Adrenal gland (tissue), 12 donors: Measurements from ENCODE around the gene DCTD. TPM values are rescaled to one million over a fixed set of nuclear protein-coding genes. Genes with fewer than 3 reads are reported as not detected.

Experiments
- DNase-seq, 7 donors: peaks; one replicate each; pipeline ENCODE4 v3.0.0-alpha.2; 2019 to 2020
- H3K27ac ChIP-seq, 5 donors: fragments of 200-600 bp; sonication (generic) in 4 of 5; 1 replicate in 3 of 5; 2 replicates in 2 of 5; pipeline versions ENCODE4 v1.5.1 to v1.8.0; 2016 to 2020; ENCODE audit warnings: mild to moderate bottlenecking in 1 of 5
- H3K27me3 ChIP-seq: fragments of 200-600 bp; 2 replicates; pipeline ENCODE4 v1.8.0; 2021
- H3K36me3 ChIP-seq, 2 donors: fragments of 200-600 bp; replicated peaks in 1 of 2; 1 replicate in 1 of 2; 2 replicates in 1 of 2; pipeline versions ENCODE4 v1.5.1 to v1.8.0; 2018 to 2022
- H3K4me1 ChIP-seq, 2 donors: fragments of 200-600 bp; replicated peaks in 1 of 2; 1 replicate in 1 of 2; 2 replicates in 1 of 2; pipeline versions ENCODE4 v1.5.1 to v1.8.0; 2018 to 2021
- H3K4me3 ChIP-seq, 4 donors: fragments of 200-600 bp; sonication (generic) in 3 of 4; one replicate each; pipeline ENCODE4 v1.5.1; 2016 to 2018
- H3K9me3 ChIP-seq, 3 donors: fragments of 200-600 bp; sonication (generic) in 1 of 3; replicated peaks in 1 of 3; 1 replicate in 2 of 3; 2 replicates in 1 of 3; pipeline versions ENCODE4 v1.5.1 to v1.8.0; 2016 to 2021
- POLR2A ChIP-seq, 2 donors: fragments of 450-650 bp; IDR thresholded peaks; one replicate each; pipeline ENCODE4 v1.6.1; 2017; ENCODE audit warnings: antibody characterized with exemption in 2 of 2, mild to moderate bottlenecking in 2 of 2, moderate library complexity in 1 of 2
- WGBS, 4 donors: extraction: QIAGEN DNeasy Blood & Tissue Kit in 2 of 4; methylation state at CpG; one replicate each; pipeline versions ENCODE4 v1.1.5 to v1.1.7; 2013 to 2017; 5-methylcytosine and 5-hydroxymethylcytosine counted together
- intact Hi-C, 2 donors: fragments of 100-400 bp; cut with DNase I; formaldehyde crosslinking; loops; one replicate each; pipeline versions ENCODE4 v1.14.1 to v1.15.0; 2022 to 2023
- polyA plus RNA-seq, 3 donors: library from polyadenylated mRNA; stranded (reverse); fragments of 200-250 nt in 2 of 3; fragments of 350-450 nt in 1 of 3; fragmentation: Illumina TruSeq in 1 of 3; extraction: RNeasy Lipid Tissue Mini Kit (QIAGEN cat#74804) in 1 of 3; gene quantifications; one replicate each; pipeline ENCODE4 v1.2.3, GENCODE V29; 2013 to 2014
- total RNA-seq, 9 donors: library from RNA; depleted of rRNA in 4 of 9; stranded (reverse); fragments of >200 nt in 4 of 9; fragments of 120-200 nt in 1 of 9; fragmentation: NEBNext Ultra II Directional in 1 of 9; extraction: Animal tissue kit (Norgen Biotek cat#: 25700) in 1 of 9; gene quantifications; one replicate each; pipeline versions ENCODE4 v1.1.0 to v1.2.4, GENCODE V29; 2013 to 2023
- TF ChIP-seq, protein P1 (sequence below), 6 experiments: fragments of 450-650 bp in 4 of 6; fragments of 200-600 bp in 2 of 6; sonication (generic) in 1 of 6; IDR thresholded peaks; 1 replicate in 5 of 6; 2 replicates in 1 of 6; pipeline versions ENCODE4 v1.5.1 to v1.8.0; 2016 to 2021; ENCODE audit warnings: antibody characterized with exemption in 6 of 6, mild to moderate bottlenecking in 2 of 6, moderate library complexity in 1 of 6
- donor health status: healthy with polysubstance abuse.
- donor health status: Bipolar disorder and iron deficiency.
- donor health status: DM: yes; HTN: yes; CAD: no.
- donor health status: DM: no; HTN: no; CAD: no.
- donor health status: DM: no; HTN: no; CAD: no.
- donor health status: DM: yes; HTN: yes; CAD: no.

Gene DCTD
- total and polyA plus RNA-seq, 12 donors, result 54.5 to 254 (median 126) TPM

DNA sequence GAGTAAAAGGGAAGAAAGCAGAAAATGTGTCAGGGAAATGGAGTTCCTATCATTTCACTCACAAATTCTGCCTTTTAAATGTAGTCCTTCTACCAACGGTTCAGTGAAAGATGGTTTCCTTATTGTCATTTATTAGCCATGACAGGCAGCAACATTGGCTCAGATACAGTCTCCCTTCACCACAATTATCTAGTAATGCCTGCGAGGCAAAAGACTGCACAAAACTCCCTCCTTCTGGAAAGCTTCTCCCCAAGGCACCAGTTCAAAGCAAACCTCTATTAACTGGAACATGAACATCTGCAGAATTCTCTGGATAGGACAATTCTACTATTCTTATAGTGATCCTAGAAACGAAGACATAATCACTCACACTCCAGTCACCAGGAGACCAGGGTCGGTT is 28.3 kb downstream of the DCTD start:
- 69 to 81% (median 77%) methylated on average over 4 of the region's 4 CpGs for WGBS, 4 donors
- Histone ChIP-seq H3K36me3 (peaks cover 0 to 52% of the 10 kb centered on the region in 2 donors), H3K27me3 (no peaks in the 10 kb centered on the region), H3K9me3 (peaks cover 0 to 4% (median 0%) of the 10 kb centered on the region in 3 donors), H3K27ac (no peak overlapping the region), H3K4me1 (peaks cover 0 to 17% of the 10 kb centered on the region in 2 donors), H3K4me3 (no peak overlapping the region)
- intact Hi-C loops, result no loop called here
- TF ChIP-seq, protein P1, sequence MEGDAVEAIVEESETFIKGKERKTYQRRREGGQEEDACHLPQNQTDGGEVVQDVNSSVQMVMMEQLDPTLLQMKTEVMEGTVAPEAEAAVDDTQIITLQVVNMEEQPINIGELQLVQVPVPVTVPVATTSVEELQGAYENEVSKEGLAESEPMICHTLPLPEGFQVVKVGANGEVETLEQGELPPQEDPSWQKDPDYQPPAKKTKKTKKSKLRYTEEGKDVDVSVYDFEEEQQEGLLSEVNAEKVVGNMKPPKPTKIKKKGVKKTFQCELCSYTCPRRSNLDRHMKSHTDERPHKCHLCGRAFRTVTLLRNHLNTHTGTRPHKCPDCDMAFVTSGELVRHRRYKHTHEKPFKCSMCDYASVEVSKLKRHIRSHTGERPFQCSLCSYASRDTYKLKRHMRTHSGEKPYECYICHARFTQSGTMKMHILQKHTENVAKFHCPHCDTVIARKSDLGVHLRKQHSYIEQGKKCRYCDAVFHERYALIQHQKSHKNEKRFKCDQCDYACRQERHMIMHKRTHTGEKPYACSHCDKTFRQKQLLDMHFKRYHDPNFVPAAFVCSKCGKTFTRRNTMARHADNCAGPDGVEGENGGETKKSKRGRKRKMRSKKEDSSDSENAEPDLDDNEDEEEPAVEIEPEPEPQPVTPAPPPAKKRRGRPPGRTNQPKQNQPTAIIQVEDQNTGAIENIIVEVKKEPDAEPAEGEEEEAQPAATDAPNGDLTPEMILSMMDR (IDR thresholded peaks at IDR 0.05), result no peak
- DNase-seq, result peak in 1 of 7 donors; percentile 25

DNA sequence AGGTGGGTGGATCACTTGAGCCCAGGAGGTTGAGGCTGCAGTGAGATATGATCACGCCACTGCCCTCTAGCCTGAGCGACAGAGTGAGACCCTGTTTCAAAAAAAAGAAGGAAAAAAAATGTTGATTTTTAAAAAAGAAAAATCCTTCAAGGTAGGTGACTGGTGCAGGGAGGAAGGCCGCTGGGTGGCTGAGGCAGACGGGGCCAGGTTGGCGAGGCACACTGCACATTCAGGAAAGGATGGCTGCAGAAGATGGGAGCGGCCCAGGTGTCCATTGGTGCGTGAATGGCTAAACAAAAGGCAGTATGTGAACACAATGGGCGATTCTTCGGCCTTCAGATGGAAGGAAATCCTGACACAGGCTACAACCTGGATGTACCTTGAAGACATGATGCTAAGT is 30.4 kb downstream of the DCTD start:
- H3K27ac ChIP-seq, result no peak overlapping the region
- H3K36me3 ChIP-seq, result peaks cover 0 to 37% of the 10 kb centered on the region in 2 donors
- H3K27me3 ChIP-seq, result no peaks in the 10 kb centered on the region
- intact Hi-C loops, result no loop called here
- H3K4me3 ChIP-seq, result no peak overlapping the region
- 92 to 100% (median 98%) methylated on average over 9 of the region's 9 CpGs for WGBS, 4 donors
- peaks cover 0 to 4% (median 0%) of the 10 kb centered on the region in 3 donors for H3K9me3 ChIP-seq
- peak in 1 of 7 donors; percentile 44 for DNase-seq
- TF ChIP-seq, protein P1 (IDR thresholded peaks at IDR 0.05), result no peak
- no peak for TF ChIP-seq POLR2A (IDR thresholded peaks at IDR 0.05)
- H3K4me1 ChIP-seq, result peaks cover 0 to 22% of the 10 kb centered on the region in 2 donors

DNA sequence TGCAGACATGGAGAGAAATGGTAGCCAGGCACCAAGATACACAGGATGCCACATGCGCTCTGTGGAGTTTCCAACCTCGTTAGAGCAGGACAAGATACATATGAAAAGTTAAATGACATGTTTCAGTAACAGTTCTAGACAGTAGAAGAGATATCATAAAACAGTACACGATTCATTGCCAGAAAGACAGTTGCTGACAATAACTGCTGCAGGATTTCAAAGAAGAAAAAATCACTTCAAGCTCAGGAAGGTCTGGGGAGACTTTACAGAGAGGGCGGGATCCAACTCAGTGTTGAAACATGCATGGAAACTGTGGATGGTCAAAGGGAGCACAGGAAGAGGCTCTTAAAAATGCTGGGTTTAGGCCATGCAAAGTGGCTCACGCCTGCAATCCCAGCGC is 31.0 kb downstream of the DCTD start:
- H3K4me1 ChIP-seq, result peaks cover 0 to 27% of the 10 kb centered on the region in 2 donors
- 74 to 83% (median 81%) methylated on average over 6 of the region's 6 CpGs for WGBS, 4 donors
- H3K36me3 ChIP-seq, result peaks cover 0 to 31% of the 10 kb centered on the region in 2 donors
- H3K9me3 ChIP-seq, result peaks cover 0 to 4% (median 0%) of the 10 kb centered on the region in 3 donors
- intact Hi-C loops, result no loop called here
- H3K4me3 ChIP-seq, result no peak overlapping the region
- TF ChIP-seq, protein P1 (IDR thresholded peaks at IDR 0.05), result no peak
- TF ChIP-seq POLR2A (IDR thresholded peaks at IDR 0.05), result no peak
- H3K27me3 ChIP-seq, result no peaks in the 10 kb centered on the region
- DNase-seq, result peak in 1 of 7 donors; percentile 25
- peak overlapping the region in 1 of 5 donors; percentile 6 for H3K27ac ChIP-seq

DNA sequence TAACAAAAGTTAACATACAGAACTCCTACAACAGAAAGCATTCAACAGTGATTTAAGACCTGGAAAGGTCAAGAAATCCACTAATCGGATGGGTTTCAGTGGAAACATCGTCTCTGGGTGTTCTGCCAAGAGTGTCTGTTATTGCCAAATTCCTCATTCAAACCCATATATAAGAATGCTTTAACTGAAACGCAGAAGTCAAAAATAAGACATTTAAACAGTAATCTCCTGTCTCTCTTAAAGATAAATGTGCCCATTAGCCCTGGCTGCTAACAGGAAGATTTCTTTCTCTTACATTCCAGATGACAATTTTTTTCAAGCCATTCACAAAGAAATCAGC is 31.5 kb downstream of the DCTD start:
- Histone ChIP-seq H3K4me3 (no peak overlapping the region), H3K27me3 (no peaks in the 10 kb centered on the region), H3K36me3 (peaks cover 0 to 26% of the 10 kb centered on the region in 2 donors), H3K27ac (peak overlapping the region in 1 of 5 donors; percentile 6), H3K4me1 (peaks cover 0 to 32% of the 10 kb centered on the region in 2 donors), H3K9me3 (peaks cover 0 to 4% (median 0%) of the 10 kb centered on the region in 3 donors)
- TF ChIP-seq POLR2A (IDR thresholded peaks at IDR 0.05), result no peak
- TF ChIP-seq, protein P1 (IDR thresholded peaks at IDR 0.05), result no peak
- 26 to 40% (median 33%) methylated on average over 3 of the region's 3 CpGs for WGBS, 4 donors
- intact Hi-C loops, result no loop called here
- peak in 3 of 7 donors; percentile 42 to 57 (median 45) for DNase-seq
